WTC11 (cell line): ENCODE results near the gene CMC1. TPM values are rescaled to one million over a fixed set of nuclear protein-coding genes. Genes with fewer than 3 reads are reported as not detected.

Source experiments
- ATAC-seq: fragments of 200-7000 bp; cut with Tn5 transposase; 2 replicates; pipeline ENCODE4 v1.10.0; 2021; ENCODE audit warnings: mild to moderate bottlenecking, moderate library complexity
- CTCF ChIA-PET: fragments of 300-600 bp; sonication (Branson Sonifier 250); formaldehyde crosslinking; loops from one replicate; lab custom pipeline; 2021; ENCODE audit warnings: antibody characterized with exemption; lab: Charles Lee
- POLR2A ChIA-PET: fragments of 350-600 bp; sonication (Branson Sonifier 250); formaldehyde crosslinking; loops from one replicate; lab custom pipeline; 2021; ENCODE audit warnings: antibody characterized with exemption; lab: Charles Lee
- DNase-seq: peaks from one replicate; pipeline ENCODE4 v3.0.0; 2021; ENCODE audit warnings: low spot score
- H3K27ac Mint-ChIP-seq: 2 replicates; pipeline ENCODE4 v1.8.0; 2021; ENCODE audit warnings: mixed read lengths
- H3K27me3 Mint-ChIP-seq: 2 replicates; pipeline ENCODE4 v1.8.0; 2021; ENCODE audit warnings: low read depth, mild to moderate bottlenecking, moderate library complexity, mixed read lengths
- H3K36me3 Mint-ChIP-seq: 2 replicates; pipeline ENCODE4 v1.8.0; 2021; ENCODE audit warnings: mixed read lengths
- H3K4me1 Mint-ChIP-seq: 2 replicates; pipeline ENCODE4 v1.8.0; 2022; ENCODE audit warnings: mixed read lengths
- H3K4me3 Mint-ChIP-seq: 2 replicates; pipeline ENCODE4 v1.8.0; 2021; ENCODE audit warnings: mild to moderate bottlenecking, moderate library complexity, mixed read lengths
- H3K9me3 Mint-ChIP-seq: 2 replicates; pipeline ENCODE4 v1.8.0; 2021; ENCODE audit warnings: mixed read lengths
- CDX4 ChIP-seq: fragments of 250-450 bp; sonication (Bioruptor Pico); IDR thresholded peaks from 2 replicates; pipeline ENCODE4 v1.9.0; 2021; ENCODE audit warnings: moderate library complexity, mild to moderate bottlenecking, inconsistent platforms, borderline replicate concordance
- FOXK1 ChIP-seq: sonication (generic); formaldehyde crosslinking; IDR thresholded peaks from 2 replicates; pipeline ENCODE4 v1.8.0; 2022; ENCODE audit warnings: mild to moderate bottlenecking, moderate library complexity, missing genetic modification reagents
- GABPB1 ChIP-seq: sonication (generic); formaldehyde crosslinking; IDR thresholded peaks from 2 replicates; pipeline ENCODE4 v1.8.1; 2023; ENCODE audit warnings: mild to moderate bottlenecking, missing genetic modification reagents
- GTF2I ChIP-seq: fragments of 250-450 bp; sonication (Bioruptor Pico); conservative IDR thresholded peaks from 2 replicates; pipeline ENCODE4 v1.4.0; 2021; ENCODE audit warnings: mild to moderate bottlenecking
- HMGA2 ChIP-seq: fragments of 250-450 bp; sonication (Bioruptor Pico); IDR thresholded peaks from 2 replicates; pipeline ENCODE4 v1.4.0; 2021; ENCODE audit warnings: mild to moderate bottlenecking, moderate library complexity
- JUN ChIP-seq: sonication (generic); formaldehyde crosslinking; IDR thresholded peaks from 2 replicates; pipeline ENCODE4 v1.8.0; 2023; ENCODE audit warnings: mild to moderate bottlenecking, missing genetic modification reagents
- MXD4 ChIP-seq: fragments of 250-450 bp; sonication (Bioruptor Pico); IDR thresholded peaks from 2 replicates; pipeline ENCODE4 v1.8.0; 2021; ENCODE audit warnings: mild to moderate bottlenecking, moderate library complexity, borderline replicate concordance
- MYBL2 ChIP-seq: sonication (generic); formaldehyde crosslinking; IDR thresholded peaks from 2 replicates; pipeline ENCODE4 v1.8.1; 2023; ENCODE audit warnings: mild to moderate bottlenecking, moderate library complexity, missing genetic modification reagents
- NFATC4 ChIP-seq: fragments of 250-450 bp; sonication (Bioruptor Pico); IDR thresholded peaks from 2 replicates; pipeline ENCODE4 v1.9.0; 2021; ENCODE audit warnings: mild to moderate bottlenecking
- NFYB ChIP-seq: sonication (generic); formaldehyde crosslinking; conservative IDR thresholded peaks from 2 replicates; pipeline ENCODE4 v1.8.0; 2022; ENCODE audit warnings: low read depth, missing genetic modification reagents
- NR2C2 ChIP-seq: sonication (generic); formaldehyde crosslinking; IDR thresholded peaks from 2 replicates; pipeline ENCODE4 v1.8.0; 2022; ENCODE audit warnings: mild to moderate bottlenecking, missing genetic modification reagents
- PREB ChIP-seq: sonication (generic); formaldehyde crosslinking; IDR thresholded peaks from 2 replicates; pipeline ENCODE4 v1.8.1; 2022; ENCODE audit warnings: mild to moderate bottlenecking, missing genetic modification reagents, moderate library complexity, borderline replicate concordance
- SMAD4 ChIP-seq: sonication (generic); formaldehyde crosslinking; IDR thresholded peaks from 2 replicates; pipeline ENCODE4 v1.8.0; 2022; ENCODE audit warnings: mild to moderate bottlenecking, missing genetic modification reagents
- ZBTB21 ChIP-seq: sonication (generic); formaldehyde crosslinking; IDR thresholded peaks from 2 replicates; pipeline ENCODE4 v1.8.1; 2023; ENCODE audit warnings: mild to moderate bottlenecking, missing genetic modification reagents, borderline replicate concordance
- ZNF416 ChIP-seq: fragments of 250-450 bp; sonication (Bioruptor Pico); IDR thresholded peaks from 2 replicates; pipeline ENCODE4 v1.9.0; 2021; ENCODE audit warnings: mild to moderate bottlenecking, inconsistent platforms
- total RNA-seq: library from RNA; stranded (reverse); gene quantifications from 3 replicates; pipeline ENCODE4 v1.2.3, GENCODE V29; 2021
- TF ChIP-seq, protein P1 (sequence below): sonication (generic); formaldehyde crosslinking; IDR thresholded peaks from 2 replicates; pipeline ENCODE4 v1.8.0; 2023; ENCODE audit warnings: mild to moderate bottlenecking, missing genetic modification reagents
- TF ChIP-seq, protein P2 (sequence below): sonication (generic); formaldehyde crosslinking; IDR thresholded peaks from 2 replicates; pipeline ENCODE4 v1.8.0; 2023; ENCODE audit warnings: missing genetic modification reagents
- TF ChIP-seq, protein P3 (sequence below): fragments of 250-450 bp; sonication (Bioruptor Pico); IDR thresholded peaks from 2 replicates; pipeline ENCODE4 v1.9.0; 2021; ENCODE audit warnings: mild to moderate bottlenecking
- TF ChIP-seq, protein P4 (sequence below): sonication (generic); formaldehyde crosslinking; IDR thresholded peaks from 2 replicates; pipeline ENCODE4 v1.8.1; 2023; ENCODE audit warnings: mild to moderate bottlenecking, missing genetic modification reagents, moderate library complexity

CMC1 gene
- total RNA-seq, 1 experiment from 2014 or later, result 25.3 TPM

DNA sequence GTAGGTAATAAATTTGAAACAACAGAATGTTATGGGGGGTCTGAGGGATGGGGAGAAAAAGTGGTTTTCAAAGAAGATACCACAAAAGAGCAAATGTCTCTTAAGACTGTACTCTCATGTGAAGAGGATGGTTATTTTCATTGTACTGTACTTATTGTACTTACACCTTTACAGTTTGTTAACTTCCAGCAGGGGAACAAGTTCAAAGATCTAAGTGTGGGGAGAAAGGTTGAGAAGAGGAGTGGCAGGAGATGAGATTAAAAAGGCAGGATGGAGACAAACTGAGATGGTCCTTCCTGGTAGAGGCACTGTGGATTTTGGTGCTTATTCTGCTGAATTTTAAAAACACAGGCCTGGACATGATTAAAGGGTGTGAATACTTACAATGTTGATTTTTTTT is 101.7 kb downstream of the CMC1 start (continued):
- TF ChIP-seq NFATC4 (CRISPR knock-in tag) (no peak), NFYB (CRISPR knock-in tag) (no peak), ZBTB21 (CRISPR knock-in tag) (no peak), ZNF416 (CRISPR knock-in tag) (no peak), MYBL2 (CRISPR knock-in tag) (no peak)
- TF ChIP-seq, protein P1, sequence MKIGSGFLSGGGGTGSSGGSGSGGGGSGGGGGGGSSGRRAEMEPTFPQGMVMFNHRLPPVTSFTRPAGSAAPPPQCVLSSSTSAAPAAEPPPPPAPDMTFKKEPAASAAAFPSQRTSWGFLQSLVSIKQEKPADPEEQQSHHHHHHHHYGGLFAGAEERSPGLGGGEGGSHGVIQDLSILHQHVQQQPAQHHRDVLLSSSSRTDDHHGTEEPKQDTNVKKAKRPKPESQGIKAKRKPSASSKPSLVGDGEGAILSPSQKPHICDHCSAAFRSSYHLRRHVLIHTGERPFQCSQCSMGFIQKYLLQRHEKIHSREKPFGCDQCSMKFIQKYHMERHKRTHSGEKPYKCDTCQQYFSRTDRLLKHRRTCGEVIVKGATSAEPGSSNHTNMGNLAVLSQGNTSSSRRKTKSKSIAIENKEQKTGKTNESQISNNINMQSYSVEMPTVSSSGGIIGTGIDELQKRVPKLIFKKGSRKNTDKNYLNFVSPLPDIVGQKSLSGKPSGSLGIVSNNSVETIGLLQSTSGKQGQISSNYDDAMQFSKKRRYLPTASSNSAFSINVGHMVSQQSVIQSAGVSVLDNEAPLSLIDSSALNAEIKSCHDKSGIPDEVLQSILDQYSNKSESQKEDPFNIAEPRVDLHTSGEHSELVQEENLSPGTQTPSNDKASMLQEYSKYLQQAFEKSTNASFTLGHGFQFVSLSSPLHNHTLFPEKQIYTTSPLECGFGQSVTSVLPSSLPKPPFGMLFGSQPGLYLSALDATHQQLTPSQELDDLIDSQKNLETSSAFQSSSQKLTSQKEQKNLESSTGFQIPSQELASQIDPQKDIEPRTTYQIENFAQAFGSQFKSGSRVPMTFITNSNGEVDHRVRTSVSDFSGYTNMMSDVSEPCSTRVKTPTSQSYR (CRISPR knock-in tag), result no peak
- TF ChIP-seq, protein P2, sequence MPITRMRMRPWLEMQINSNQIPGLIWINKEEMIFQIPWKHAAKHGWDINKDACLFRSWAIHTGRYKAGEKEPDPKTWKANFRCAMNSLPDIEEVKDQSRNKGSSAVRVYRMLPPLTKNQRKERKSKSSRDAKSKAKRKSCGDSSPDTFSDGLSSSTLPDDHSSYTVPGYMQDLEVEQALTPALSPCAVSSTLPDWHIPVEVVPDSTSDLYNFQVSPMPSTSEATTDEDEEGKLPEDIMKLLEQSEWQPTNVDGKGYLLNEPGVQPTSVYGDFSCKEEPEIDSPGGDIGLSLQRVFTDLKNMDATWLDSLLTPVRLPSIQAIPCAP (CRISPR knock-in tag), result no peak
- TF ChIP-seq, protein P3, sequence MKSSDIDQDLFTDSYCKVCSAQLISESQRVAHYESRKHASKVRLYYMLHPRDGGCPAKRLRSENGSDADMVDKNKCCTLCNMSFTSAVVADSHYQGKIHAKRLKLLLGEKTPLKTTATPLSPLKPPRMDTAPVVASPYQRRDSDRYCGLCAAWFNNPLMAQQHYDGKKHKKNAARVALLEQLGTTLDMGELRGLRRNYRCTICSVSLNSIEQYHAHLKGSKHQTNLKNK, result no peak

- ChIA-PET POLR2A (no interaction called here), CTCF (interaction anchor here (2.0 kb wide), 1 partner anchor 634 kb away, joined by 5 read pairs; no protein-coding TSS in a partner anchor)
- no peak overlapping the region for H3K4me3 Mint-ChIP-seq
- TF ChIP-seq JUN (CRISPR knock-in tag) (no peak), HMGA2 (CRISPR knock-in tag) (no peak), CDX4 (CRISPR knock-in tag) (no peak), MXD4 (no peak), ZNF416 (CRISPR knock-in tag) (no peak), NR2C2 (CRISPR knock-in tag) (no peak)
- TF ChIP-seq, protein P4, sequence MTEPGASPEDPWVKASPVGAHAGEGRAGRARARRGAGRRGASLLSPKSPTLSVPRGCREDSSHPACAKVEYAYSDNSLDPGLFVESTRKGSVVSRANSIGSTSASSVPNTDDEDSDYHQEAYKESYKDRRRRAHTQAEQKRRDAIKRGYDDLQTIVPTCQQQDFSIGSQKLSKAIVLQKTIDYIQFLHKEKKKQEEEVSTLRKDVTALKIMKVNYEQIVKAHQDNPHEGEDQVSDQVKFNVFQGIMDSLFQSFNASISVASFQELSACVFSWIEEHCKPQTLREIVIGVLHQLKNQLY (CRISPR knock-in tag), result no peak
- H3K36me3 Mint-ChIP-seq, result no peaks in the 10 kb centered on the region
- no peaks in the 10 kb centered on the region for H3K27me3 Mint-ChIP-seq
- no peaks in the 10 kb centered on the region for H3K9me3 Mint-ChIP-seq
- peaks cover 34% of the 10 kb centered on the region for H3K4me1 Mint-ChIP-seq
- ATAC-seq, result no peak
- H3K27ac Mint-ChIP-seq, result no peak overlapping the region
- no peak for DNase-seq
These were observed 104.3 kb downstream of the CMC1 start for GRCh38 chr3:28345690-28346089.

DNA sequence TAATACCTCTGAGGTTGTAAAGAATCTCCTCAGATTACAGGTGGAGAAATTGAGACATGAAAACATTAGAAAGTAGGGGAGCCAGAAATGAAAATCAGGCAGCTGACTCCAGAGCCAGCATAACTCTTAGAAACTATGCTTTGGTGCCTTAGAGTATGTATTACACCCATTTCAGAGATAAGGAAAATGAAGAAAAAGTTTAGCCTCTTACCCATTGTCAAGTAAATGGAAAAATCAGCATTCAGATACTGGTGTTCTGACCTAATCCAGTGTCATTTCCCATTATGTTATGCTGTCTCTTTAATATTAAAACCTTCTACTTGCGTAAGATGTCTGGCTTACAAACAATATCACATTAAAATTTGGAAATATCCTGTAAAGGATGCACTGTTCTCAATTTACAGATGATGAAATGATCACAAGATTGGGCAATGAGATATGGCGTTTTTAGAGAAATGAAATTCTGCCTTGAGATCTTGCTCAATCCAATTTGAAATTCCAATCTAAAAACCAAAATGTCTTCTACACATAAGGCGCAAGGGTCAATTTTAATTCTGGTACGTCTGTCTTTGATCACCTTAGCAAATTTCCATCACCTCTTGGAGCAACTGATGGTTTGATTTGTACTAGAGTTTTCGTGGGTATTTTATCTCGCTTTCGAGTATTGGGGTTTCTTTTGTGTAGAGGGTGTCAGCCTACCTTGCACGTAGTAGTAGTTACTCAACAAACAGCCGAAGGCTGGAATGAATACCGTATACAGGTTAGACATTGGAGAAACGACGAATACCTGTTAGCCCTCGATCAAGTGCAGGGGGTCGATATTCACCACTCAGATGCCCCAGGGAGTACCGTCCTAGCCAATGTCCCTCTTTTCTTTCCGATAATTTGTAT is 106.2 kb downstream of the CMC1 start:
- no peak for TF ChIP-seq GTF2I (CRISPR knock-in tag)
- no peak for TF ChIP-seq GABPB1 (CRISPR knock-in tag)
- TF ChIP-seq PREB (CRISPR knock-in tag), result no peak
- TF ChIP-seq NR2C2 (CRISPR knock-in tag), result no peak
- TF ChIP-seq SMAD4 (CRISPR knock-in tag), result no peak
- no peak for TF ChIP-seq FOXK1 (CRISPR knock-in tag)
- H3K4me1 Mint-ChIP-seq, result peaks cover 31% of the 10 kb centered on the region
- DNase-seq (no peak), ATAC-seq (no peak)
- POLR2A ChIA-PET, result interaction anchor here (0.6 to 1.3 kb wide), 4 partner anchors 10 to 627 kb away, joined by 3 to 5 read pairs (median 4); no protein-coding TSS in a partner anchor
- H3K36me3 Mint-ChIP-seq, result peaks cover 3% of the 10 kb centered on the region
- H3K9me3 Mint-ChIP-seq, result 0 out of 2 replicates have a peak, but pooled peaks cover 3% of the 10 kb centered on the region
- H3K4me3 Mint-ChIP-seq, result peak overlapping the region; percentile 91
- CTCF ChIA-PET, result interaction anchor here (1.6 to 2.1 kb wide), 2 partner anchors 30 to 636 kb away, joined by 7 to 8 read pairs; no protein-coding TSS in a partner anchor
- H3K27ac Mint-ChIP-seq, result peak overlapping the region; percentile 90
- H3K27me3 Mint-ChIP-seq, result no peaks in the 10 kb centered on the region
